HCT116 (cell line): Measurements from ENCODE around the gene MOB3C. TPM values are rescaled to one million over a fixed set of nuclear protein-coding genes. Genes with fewer than 3 reads are reported as not detected.

ENCODE experiments used
- ATAC-seq: fragments of 200-7000 bp; cut with Tn5 transposase; 2 replicates; pipeline ENCODE4 v1.9.1; 2020; ENCODE audit warnings: mild to moderate bottlenecking, moderate library complexity
- BruUV-seq: library from RNA; stranded (reverse); fragments of 400-500 nt; replicated peaks from 2 replicates; lab custom pipeline; 2021; lab: Mats Ljungman, UMichigan
- CTCF ChIA-PET: fragments of 300-600 bp; sonication (Branson Sonifier 250); formaldehyde crosslinking; loops from one replicate; lab custom pipeline; 2021; ENCODE audit warnings: antibody characterized with exemption; lab: Charles Lee
- POLR2A ChIA-PET: fragments of 300-600, 350-600 bp; sonication (Branson Sonifier 250); formaldehyde crosslinking; loops from one replicate; lab custom pipeline; 2021; ENCODE audit warnings: antibody characterized with exemption; lab: Charles Lee
- RAD21 ChIA-PET, 2 experiments: fragments of 300-600 bp; sonication (Branson Sonifier 250); formaldehyde crosslinking; loops; one replicate each; lab custom pipeline; 2023; ENCODE audit warnings: low total read pairs in 2 of 2; ENCODE audit not compliant: uncharacterized antibody in 2 of 2, unreplicated experiment in 2 of 2, low non-redundant PET in 1 of 2; lab: Charles Lee
- DNase-seq: peaks from one replicate; pipeline ENCODE4 v3.0.0-alpha.2; 2010; ENCODE audit warnings: low read depth, low spot score
- H2AFZ ChIP-seq: fragments of 200-600 bp; shearing (Covaris generic), sonication (generic); 2 replicates; pipeline ENCODE4 v1.6.1; 2017; ENCODE audit warnings: low read depth, mixed run types, mixed read lengths, antibody characterized with exemption, low read length; ENCODE audit not compliant: poor library complexity, severe bottlenecking
- H3K27ac ChIP-seq: 2 replicates; pipeline ENCODE4 v1.5.1; 2012; ENCODE audit warnings: low read depth, low read length
- H3K27me3 ChIP-seq: fragments of 200-600 bp; sonication (generic); 2 replicates; pipeline ENCODE4 v1.6.1; 2016; ENCODE audit warnings: mixed run types, low read length, mixed read lengths; ENCODE audit not compliant: insufficient read depth
- H3K36me3 ChIP-seq, 2 experiments: fragments of 200-500 bp in 1 of 2; fragments of 200-600 bp in 1 of 2; sonication (Bioruptor generic) in 1 of 2; sonication (generic) in 1 of 2; 2 replicates each; pipeline versions ENCODE4 v1.5.1 to v1.6.1; 2014 to 2016; ENCODE audit warnings: low read length in 2 of 2, inconsistent platforms in 1 of 2, mixed read lengths in 1 of 2, mixed run types in 1 of 2; ENCODE audit not compliant: insufficient read depth in 2 of 2, control insufficient read depth in 1 of 2
- H3K4me1 ChIP-seq, 2 experiments: fragments of 200-600 bp in 1 of 2; sonication (generic) in 1 of 2; 2 replicates each; pipeline versions ENCODE4 v1.5.1 to v1.6.1; 2012 to 2017; ENCODE audit warnings: low read length in 2 of 2, inconsistent platforms in 1 of 2, mild to moderate bottlenecking in 1 of 2, mixed read lengths in 1 of 2, mixed run types in 1 of 2, moderate library complexity in 1 of 2; ENCODE audit not compliant: insufficient read depth in 2 of 2, control insufficient read depth in 1 of 2
- H3K4me2 ChIP-seq: fragments of 200-600 bp; sonication (generic); 2 replicates; pipeline ENCODE4 v1.6.1; 2017; ENCODE audit warnings: mixed run types, low read length, mixed read lengths
- H3K4me3 ChIP-seq, 2 experiments: fragments of 200-600 bp in 1 of 2; sonication (generic) in 1 of 2; replicated peaks in 1 of 2; 2 replicates each; pipeline ENCODE4 v1.5.1; 2011 to 2016; ENCODE audit warnings: low read length in 2 of 2, control low read depth in 1 of 2, low read depth in 1 of 2, mild to moderate bottlenecking in 1 of 2, mixed read lengths in 1 of 2, mixed run types in 1 of 2
- H3K79me2 ChIP-seq: fragments of 200-600 bp; sonication (generic); 2 replicates; pipeline ENCODE4 v1.6.1; 2017; ENCODE audit warnings: mild to moderate bottlenecking, mixed run types, low read length, moderate library complexity, mixed read lengths; ENCODE audit not compliant: insufficient read depth
- H3K9ac ChIP-seq: fragments of 200-600 bp; sonication (generic); 2 replicates; pipeline ENCODE4 v1.6.1; 2016; ENCODE audit warnings: low read length, mixed read lengths
- H3K9me2 ChIP-seq: fragments of 200-600 bp; sonication (generic), shearing (Covaris generic); 2 replicates; pipeline ENCODE4 v1.6.1; 2017; ENCODE audit warnings: mixed run types, mild to moderate bottlenecking, moderate library complexity; ENCODE audit not compliant: insufficient read depth
- H3K9me3 ChIP-seq, 2 experiments: fragments of 200-500 bp in 1 of 2; fragments of 200-600 bp in 1 of 2; sonication (Bioruptor generic) in 1 of 2; sonication (generic) in 1 of 2; 2 replicates each; pipeline ENCODE4 v1.6.1; 2014 to 2017; ENCODE audit warnings: low read length in 2 of 2, mixed read lengths in 2 of 2, inconsistent platforms in 1 of 2, low read depth in 1 of 2, mild to moderate bottlenecking in 1 of 2, mixed run types in 1 of 2, moderate library complexity in 1 of 2; ENCODE audit not compliant: control insufficient read depth in 1 of 2, insufficient read depth in 1 of 2
- H4K20me1 ChIP-seq: fragments of 200-600 bp; sonication (generic), shearing (Covaris generic); 2 replicates; pipeline ENCODE4 v1.6.1; 2017; ENCODE audit warnings: mixed run types, mild to moderate bottlenecking, moderate library complexity; ENCODE audit not compliant: insufficient read depth
- CBX3 ChIP-seq: IDR thresholded peaks from 2 replicates; pipeline ENCODE4 v1.6.1; 2012; ENCODE audit warnings: low read depth
- CEBPB ChIP-seq: IDR thresholded peaks from 2 replicates; pipeline ENCODE4 v1.6.1; 2012; ENCODE audit warnings: low read depth
- EGR1 ChIP-seq: IDR thresholded peaks from 2 replicates; pipeline ENCODE4 v1.6.1; 2012; ENCODE audit warnings: low read depth
- FOSL1 ChIP-seq: IDR thresholded peaks from 2 replicates; pipeline ENCODE4 v1.6.1; 2012; ENCODE audit warnings: low read depth
- POLR2A ChIP-seq: IDR thresholded peaks from 2 replicates; pipeline ENCODE4 v1.7.0; 2011; ENCODE audit warnings: borderline replicate concordance; ENCODE audit not compliant: insufficient read depth, insufficient read length; ENCODE audit errors: extremely low read depth
- TCF7L2 ChIP-seq: IDR thresholded peaks from 2 replicates; pipeline ENCODE4 v1.7.0; 2011; ENCODE audit warnings: borderline replicate concordance, inconsistent platforms; ENCODE audit not compliant: insufficient read depth, insufficient read length; ENCODE audit errors: extremely low read depth
- ZFX ChIP-seq: fragments of 450-650 bp; IDR thresholded peaks from 2 replicates; pipeline ENCODE4 v1.6.1; 2017
- intact Hi-C: fragments of 100-400 bp; cut with micrococcal nuclease; formaldehyde crosslinking; loops from 2 replicates; pipeline ENCODE4 v1.10.0; 2022
- total RNA-seq: library from RNA; stranded (reverse); gene quantifications from one replicate; pipeline ENCODE4 v1.2.1, GENCODE V29; 2021; ENCODE audit not compliant: unreplicated experiment
- TF ChIP-seq, protein P1 (sequence below): IDR thresholded peaks from 2 replicates; pipeline ENCODE4 v1.6.1; 2011; ENCODE audit warnings: mild to moderate bottlenecking, low read length, moderate library complexity; ENCODE audit not compliant: insufficient replicate concordance; ENCODE audit errors: extremely low read depth
- TF ChIP-seq, protein P2 (sequence below): IDR thresholded peaks from 2 replicates; pipeline ENCODE4 v1.6.1; 2012

The MOB3C gene
- total RNA-seq, 1 experiment from 2014 or later = 5.5 TPM

DNA sequence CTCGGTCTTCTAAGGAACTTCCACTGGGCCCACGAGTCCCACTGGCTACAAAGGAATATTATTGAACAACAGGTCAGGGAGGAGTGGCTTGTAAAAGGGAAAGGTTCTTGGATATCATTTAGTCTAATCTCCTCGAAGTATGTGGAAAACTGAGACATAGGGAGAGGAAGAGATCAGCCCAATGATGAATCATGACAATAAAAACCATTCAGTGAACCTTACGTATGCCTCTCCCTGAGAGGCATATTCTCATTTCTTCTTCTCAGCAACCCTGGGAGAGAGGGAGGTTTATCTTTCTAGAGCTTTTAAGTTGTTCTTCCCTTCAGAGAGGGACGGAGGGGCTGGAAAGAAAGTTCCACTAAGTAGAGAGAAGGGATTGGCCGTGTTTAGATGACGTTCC is 5.3 kb upstream of the MOB3C start:
- no peaks in the 10 kb centered on the region for H3K36me3 ChIP-seq
- H3K79me2 ChIP-seq = no peaks in the 10 kb centered on the region
- H3K9ac ChIP-seq = no peak overlapping the region
- ChIA-PET RAD21 (interaction anchor here in 1 of 2 experiments (0.9 kb wide), 1 partner anchor 103 kb away, joined by 4 read pairs; no protein-coding TSS in a partner anchor), CTCF (interaction anchor here (0.8 to 1.3 kb wide), 4 partner anchors 10 to 103 kb away, joined by 3 to 5 read pairs (median 4); partner anchors contain the start of gene MKNK1), POLR2A (no interaction called here)
- H2AFZ ChIP-seq = no peak overlapping the region
- BruUV-seq = no TSS peak
- no peaks in the 10 kb centered on the region for H3K27me3 ChIP-seq
- DNase-seq = no peak
- no peaks in the 10 kb centered on the region for H3K9me3 ChIP-seq
- H4K20me1 ChIP-seq = no peaks in the 10 kb centered on the region
- TF ChIP-seq FOSL1 (no peak), TCF7L2 (no peak), EGR1 (no peak), CEBPB (no peak), ZFX (no peak), CBX3 (no peak), POLR2A (no peak)
- TF ChIP-seq, protein P1, sequence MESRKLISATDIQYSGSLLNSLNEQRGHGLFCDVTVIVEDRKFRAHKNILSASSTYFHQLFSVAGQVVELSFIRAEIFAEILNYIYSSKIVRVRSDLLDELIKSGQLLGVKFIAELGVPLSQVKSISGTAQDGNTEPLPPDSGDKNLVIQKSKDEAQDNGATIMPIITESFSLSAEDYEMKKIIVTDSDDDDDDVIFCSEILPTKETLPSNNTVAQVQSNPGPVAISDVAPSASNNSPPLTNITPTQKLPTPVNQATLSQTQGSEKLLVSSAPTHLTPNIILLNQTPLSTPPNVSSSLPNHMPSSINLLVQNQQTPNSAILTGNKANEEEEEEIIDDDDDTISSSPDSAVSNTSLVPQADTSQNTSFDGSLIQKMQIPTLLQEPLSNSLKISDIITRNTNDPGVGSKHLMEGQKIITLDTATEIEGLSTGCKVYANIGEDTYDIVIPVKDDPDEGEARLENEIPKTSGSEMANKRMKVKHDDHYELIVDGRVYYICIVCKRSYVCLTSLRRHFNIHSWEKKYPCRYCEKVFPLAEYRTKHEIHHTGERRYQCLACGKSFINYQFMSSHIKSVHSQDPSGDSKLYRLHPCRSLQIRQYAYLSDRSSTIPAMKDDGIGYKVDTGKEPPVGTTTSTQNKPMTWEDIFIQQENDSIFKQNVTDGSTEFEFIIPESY = no peak
- TF ChIP-seq, protein P2, sequence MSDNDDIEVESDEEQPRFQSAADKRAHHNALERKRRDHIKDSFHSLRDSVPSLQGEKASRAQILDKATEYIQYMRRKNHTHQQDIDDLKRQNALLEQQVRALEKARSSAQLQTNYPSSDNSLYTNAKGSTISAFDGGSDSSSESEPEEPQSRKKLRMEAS = no peak
- no peak overlapping the region for H3K4me2 ChIP-seq
- ATAC-seq = no peak
- H3K4me1 ChIP-seq = peaks cover 0 to 22% of the 10 kb centered on the region in 2 experiments; a peak in 3 of 4 replicates
- intact Hi-C loops = loop anchor here (1.0 kb wide), 1 partner anchor 103 kb away; no protein-coding TSS in a partner anchor
- no peak overlapping the region for H3K27ac ChIP-seq
- no peak overlapping the region for H3K4me3 ChIP-seq
- H3K9me2 ChIP-seq = no peaks in the 10 kb centered on the region
